Activated effector memory CD4-positive, alpha-beta T cell treated with anti-CD3 and anti-CD28 coated beads, Interleukin-2, amount 50 U/mL, for 16 hours (primary cell): ENCODE results near the gene ETFA.
A peak's percentile ranks its signal among the peaks of the same experiment; 100 is the strongest.

Source experiments
- DNase-seq: peaks from one replicate; pipeline ENCODE4 v3.0.0-alpha.2; 2020

Gene ETFA

DNA sequence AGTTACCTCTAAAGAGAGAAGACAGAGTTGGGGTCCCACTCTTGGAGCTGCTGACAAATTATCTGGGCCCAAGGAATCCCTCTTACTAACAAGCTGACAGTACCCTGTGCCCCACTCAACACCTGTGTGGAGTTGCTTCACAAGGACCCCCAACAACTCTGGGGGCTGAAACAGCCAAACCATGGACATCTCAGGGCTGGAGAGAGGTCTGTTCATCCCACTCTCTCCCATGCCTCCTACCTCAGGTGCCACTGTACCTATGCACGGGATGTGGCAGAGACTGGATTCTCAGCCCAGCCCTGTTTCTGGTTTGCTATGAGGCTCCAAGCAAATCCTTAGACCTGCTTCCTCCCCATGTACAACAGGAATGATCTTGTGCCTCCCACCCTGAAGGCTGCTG is 101.7 kb downstream of the ETFA start:
- no peak for DNase-seq

DNA sequence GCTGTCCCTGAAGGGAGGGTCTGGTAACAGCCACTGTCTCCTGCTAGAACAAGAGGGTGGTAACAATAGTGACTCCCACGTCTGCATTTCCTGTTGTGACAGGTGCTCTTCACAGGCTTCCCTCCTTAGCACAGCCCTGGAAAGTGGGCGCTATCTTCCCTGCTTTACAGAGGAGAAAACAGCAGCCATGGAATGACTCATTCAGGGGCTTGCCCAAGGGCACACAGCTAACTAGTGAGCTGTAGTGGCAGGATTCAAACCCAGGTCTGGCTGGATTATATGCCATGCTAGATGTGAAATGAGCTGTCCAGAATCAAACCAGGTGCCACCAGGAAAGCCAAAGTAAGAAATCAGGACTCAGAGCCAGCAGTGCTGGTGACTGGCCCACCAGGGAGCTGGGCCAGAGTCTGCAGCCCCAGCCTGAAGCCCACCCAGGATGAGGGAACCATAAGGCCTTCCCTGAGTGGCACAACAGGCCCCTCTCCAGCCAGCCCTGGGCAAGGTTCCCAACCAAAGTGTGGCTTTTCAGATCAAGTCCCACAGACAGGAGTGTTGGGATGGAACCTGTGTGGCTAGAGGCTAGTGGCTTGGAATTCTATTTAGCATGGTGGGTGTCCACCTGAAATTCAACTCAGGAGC is 102.4 kb downstream of the ETFA start:
- DNase-seq = no peak

DNA sequence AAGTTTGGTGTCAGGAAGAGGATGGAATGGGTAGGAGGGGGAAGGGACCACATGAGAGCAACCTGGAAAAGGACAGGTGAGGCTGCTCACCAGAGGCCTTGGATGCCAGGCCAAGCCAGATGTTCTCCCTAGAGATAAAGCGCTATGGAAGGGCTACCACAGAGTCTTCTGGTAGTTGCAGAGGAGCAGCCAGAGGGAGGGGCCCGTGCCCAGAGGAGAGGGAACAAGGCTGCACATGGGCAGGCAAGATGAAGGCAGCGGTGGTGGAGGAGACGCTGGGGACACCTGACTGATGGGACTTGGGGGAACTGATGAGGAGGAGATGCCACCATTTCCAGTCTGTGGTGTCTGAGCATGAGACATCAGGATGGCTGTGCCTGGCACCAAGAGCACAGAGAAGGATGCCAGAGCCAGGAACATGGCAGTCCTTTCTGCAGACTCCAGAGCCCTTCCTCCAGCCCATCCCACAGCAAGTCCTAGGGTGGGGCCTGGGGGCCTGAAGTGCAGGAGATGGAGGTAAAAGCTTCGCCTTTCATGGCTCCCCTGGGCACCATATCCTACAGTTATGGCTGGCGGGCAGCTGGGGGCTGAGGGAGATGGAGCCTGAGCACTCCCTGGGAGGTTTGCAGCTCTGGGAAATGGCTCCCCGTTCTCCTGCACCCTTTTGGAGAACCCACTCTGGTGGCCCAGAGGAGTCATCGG is 103.0 kb downstream of the ETFA start:
- DNase-seq = peak; percentile 39

DNA sequence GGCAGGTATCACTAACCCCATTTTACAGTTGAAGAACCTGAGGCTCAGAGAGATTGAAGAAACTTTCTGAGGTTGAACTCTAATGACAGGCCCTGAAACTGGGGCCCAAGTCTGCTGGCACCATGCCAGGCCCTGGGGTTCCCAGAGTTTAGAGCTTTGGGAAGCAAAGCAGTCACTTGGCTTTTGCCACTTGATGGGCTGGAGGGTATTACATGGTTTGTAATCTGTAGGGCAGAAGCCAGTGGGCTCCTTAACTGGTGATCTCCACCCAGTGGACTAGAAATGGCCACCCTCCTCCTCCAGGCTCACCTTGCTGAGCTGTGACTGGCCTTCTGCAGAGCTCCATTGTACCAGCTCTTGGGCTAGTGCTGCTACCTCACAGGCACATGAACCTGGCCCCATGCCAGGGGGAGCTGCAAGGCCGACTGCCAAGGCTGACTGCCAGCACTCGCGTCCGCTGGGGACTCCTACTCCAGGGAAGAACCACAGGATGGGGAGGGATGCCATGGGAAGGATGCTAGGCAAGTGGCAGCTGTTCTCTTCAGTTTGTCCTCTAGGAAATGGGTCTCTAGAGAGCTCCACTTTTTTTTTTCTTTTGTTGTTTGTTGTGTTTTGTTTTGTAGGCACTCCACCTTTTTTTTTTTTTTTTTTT is 104.8 kb downstream of the ETFA start:
- peak; percentile 62 for DNase-seq

DNA sequence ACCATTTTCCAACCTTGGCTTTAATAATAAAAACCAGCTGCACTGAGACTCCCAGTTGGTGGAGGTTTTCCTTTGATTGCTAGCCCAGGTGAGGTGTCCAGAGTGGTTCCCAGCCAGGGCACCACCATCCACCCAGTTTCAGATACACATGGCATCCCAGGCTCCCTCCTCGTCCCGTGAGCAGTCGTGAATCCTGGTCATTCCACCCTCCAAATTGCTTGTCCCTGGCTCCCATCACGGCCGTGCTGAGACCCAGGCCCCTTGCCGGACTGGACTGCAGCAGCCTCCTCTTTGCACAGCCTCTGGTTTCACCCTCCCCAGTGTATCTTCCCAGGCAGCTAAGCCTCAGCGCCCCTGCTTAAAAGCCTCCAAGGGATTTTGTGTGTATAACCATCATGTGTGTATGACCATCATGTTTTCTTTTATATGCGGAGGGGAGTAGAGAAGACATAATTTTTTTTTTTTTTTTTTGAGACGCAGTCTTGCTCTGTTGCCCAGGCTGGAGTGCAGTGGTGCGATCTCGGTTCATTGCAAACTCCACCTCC is 106.3 kb downstream of the ETFA start:
- DNase-seq = peak; percentile 34

DNA sequence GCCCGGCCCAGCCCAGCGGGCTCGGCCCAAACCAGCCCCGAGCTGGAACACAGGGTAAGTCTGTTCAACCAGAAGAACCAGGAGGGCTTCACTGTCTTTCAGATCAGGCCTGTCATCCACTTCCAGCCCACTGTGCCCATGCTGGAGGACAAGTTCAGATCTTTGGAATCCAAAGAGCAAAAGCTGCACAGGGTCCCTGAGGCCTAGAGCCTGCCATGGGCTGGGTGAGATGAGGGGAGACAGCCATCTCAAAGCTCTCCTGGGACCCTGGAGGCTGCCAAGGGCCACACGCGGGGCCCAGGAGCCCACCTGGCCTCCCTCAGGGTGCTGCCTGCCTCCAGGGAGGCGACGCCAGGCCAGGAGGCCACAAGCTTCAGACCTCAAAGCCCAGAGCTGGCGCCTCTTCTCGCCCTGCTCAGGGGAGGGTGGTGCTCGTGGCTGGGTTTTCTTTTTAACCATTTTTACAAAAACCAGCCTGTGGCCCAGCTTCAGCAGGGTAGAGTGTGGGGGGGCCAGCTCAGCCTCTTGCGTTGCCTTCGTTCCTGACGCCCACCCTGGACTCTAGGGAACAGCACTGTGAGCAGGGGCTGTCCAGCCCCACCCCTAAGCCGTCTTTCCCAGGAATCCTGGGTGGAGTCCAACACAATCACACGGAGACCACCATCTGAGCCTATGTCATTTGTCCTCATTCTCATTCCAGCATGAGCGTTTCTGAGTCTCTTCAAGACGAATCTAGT is 107.0 kb downstream of the ETFA start:
- DNase-seq = peak; percentile 54

DNA sequence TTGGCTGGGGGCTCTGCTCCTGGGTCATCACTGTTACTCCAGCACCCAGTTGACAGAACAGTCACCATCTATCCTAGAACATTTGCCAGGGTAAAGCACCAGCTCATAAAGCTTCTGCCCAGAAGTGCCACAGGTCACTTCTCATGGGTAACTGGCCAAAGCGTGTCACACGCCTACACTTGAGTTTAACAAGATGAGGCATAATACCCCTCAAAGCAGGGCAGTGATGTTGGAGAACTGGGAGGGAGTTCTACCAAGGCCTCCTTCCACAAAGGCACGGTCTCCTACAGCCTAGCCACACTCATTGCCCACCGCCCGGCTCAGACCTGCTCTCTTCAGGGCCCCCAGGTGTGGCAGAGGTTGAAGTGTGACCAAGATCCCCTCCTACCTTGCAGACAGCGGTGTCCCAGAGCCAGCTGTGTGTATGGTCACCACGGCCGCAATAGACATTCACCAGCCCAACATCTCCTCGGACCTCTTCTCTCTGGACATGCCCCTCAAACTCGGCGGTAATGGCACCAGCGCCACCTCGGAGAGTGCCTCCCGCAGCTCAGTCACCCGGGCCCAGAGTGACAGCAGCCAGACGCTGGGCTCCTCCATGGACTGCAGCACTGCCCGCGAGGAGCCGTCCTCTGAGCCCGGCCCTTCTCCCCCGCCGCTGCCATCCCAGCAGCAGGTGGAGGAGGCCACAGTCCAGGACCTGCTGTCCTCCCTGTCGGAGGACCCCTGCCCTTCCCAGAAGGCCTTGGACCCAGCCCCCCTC is 107.7 kb downstream of the ETFA start:
- DNase-seq = peak; percentile 57

DNA sequence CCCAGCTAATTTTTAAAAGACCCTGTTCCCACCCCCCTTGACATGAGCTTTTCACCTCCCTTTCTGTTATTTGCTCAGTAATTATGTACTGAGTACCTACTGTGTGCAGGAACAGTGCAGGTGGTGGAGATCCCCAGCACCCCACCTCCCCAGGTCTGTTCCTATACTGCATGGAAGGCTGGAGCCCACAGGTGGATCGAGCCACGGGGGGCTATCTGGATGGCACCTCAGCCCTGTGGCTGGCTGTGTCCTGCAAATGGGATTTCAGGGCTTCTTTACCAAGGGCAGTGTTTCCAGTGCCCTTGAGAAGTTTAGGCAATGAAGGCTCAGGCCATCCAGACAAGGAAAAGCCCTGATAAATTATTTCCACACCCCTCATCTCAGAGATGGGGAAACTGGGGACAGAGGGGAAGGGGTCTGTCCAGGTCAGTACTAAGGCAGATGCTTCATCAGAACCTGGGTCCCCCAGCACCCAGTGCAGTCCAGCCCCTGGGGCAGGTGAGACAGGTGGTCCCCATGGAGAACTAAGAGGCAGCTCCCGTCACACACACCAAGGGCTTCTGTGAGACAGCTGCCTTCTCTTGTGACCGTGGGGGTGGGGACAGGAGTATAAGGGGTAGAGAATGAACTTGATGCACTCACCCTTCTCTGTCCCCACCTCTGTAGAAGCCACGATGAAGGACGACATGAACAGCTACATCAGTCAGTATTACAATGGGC is 109.6 kb downstream of the ETFA start:
- DNase-seq = peak; percentile 59

DNA sequence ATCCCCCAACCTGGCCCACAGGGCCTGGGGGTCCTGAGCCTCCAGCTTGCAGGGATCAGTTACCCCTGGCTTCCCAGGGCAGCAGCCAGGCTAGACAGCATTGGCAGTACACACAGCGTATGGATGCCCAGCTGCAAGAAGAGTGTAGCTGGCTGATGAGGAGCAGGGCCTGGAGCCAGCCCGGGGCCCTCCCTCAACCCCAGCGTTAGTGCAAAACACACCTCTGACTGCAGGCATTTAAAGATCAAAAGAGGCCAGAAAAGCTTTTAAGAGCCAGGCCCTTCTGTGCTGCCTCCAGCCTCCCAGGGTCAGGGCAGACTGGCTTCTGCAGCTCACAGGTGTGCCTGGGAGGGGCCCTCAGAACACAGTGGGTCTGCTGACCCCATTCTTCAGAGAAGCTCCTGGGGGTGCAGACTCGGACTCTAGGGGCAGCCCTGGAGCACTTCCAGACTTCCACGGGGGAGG is 110.6 kb downstream of the ETFA start:
- peak; percentile 61 for DNase-seq

DNA sequence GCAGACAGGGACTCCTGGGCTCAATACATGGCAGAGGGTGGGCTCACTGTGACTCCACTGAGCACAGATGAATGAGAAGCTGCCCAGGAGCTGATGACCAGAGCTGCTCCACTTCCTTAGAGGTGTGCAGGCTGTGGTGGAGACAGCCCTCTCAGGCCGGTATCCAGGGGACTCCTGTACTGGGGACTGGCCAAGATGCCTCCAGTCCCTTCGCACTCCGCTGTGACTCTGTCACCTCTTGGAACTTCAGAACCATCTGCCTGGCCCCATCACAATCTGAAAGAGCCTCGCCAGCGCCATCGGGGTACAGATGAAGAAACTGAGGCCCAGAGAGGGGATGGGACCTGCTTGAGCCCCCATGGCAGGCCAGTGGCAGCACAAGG is 111.2 kb downstream of the ETFA start:
- peak; percentile 53 for DNase-seq

DNA sequence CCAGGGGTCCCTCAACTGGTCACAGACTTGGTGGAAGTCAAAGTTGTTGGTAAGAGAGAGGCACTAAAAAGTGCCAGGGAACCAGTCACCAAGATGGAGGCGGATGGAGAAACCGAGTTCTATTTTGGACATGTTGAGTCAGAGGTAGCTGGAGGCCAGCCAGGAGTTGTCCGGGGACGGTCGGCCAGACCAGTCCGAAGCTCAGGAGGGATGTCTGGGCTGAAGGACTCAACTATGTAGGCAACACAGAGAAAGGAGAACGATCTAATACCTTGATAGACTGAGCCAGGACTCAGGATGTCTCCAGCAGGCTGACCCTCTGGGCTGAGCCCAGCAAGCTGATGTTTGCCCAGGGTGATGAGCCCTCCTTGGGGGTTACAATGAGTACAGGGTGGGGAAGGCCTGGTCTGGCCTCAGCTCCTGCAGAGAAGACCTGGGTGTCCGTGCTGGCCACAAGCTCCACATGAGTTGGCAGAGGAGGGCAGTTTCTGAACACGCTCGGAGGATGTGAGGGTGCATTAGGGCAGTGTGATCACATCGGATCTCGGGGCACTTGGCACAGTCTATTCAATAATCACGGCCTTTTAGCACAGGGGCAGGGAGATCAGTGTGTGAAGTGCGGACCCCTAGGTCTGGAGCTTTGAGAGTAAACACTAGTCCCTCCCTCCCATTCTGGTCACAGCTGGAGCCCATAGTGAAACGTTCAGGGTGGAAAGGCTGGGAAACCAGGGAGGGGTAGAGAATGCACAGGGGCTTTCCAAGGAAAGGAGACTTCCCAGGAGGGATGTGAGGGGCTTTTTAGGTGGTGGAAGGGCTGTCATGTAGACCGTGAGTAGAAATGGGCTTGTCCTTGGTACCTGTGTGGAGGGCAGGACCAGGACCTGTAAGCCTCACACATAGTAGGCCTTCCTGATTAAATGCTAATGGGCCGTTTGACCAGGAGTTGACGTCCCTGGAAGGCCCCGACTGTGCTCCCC is 111.9 kb downstream of the ETFA start:
- DNase-seq = peak; percentile 50

DNA sequence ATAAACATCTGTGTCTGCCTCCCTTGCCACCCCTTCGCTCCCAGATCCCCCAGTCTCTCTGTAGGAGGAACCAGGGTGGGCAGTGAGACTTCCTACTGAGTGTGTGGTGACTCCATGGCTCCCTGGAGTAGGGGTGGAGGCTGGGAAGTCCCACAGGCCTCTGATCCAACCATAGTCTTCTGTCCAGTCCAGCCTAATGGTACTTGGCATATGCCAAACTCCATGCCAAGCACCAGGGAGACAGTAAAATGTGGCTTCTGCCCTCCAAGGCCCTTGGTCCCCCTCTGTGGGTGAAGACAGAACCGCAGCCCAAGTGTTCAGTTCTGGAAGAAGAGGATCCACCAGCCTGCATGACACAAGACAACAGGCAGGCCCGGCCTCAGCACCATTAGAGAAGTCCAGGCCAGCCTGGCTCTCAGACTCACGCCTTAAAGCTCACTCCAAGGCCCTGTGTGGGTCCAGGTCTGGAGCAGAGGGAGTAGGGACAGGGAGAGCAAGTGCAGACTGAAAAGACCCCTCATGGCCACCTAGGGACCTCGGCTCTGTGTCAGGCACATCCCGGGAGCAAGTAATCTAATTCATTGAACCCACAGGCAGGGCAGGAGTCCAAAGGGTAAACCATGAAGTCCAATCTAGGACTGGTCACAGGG is 112.7 kb downstream of the ETFA start:
- DNase-seq = peak; percentile 50

DNA sequence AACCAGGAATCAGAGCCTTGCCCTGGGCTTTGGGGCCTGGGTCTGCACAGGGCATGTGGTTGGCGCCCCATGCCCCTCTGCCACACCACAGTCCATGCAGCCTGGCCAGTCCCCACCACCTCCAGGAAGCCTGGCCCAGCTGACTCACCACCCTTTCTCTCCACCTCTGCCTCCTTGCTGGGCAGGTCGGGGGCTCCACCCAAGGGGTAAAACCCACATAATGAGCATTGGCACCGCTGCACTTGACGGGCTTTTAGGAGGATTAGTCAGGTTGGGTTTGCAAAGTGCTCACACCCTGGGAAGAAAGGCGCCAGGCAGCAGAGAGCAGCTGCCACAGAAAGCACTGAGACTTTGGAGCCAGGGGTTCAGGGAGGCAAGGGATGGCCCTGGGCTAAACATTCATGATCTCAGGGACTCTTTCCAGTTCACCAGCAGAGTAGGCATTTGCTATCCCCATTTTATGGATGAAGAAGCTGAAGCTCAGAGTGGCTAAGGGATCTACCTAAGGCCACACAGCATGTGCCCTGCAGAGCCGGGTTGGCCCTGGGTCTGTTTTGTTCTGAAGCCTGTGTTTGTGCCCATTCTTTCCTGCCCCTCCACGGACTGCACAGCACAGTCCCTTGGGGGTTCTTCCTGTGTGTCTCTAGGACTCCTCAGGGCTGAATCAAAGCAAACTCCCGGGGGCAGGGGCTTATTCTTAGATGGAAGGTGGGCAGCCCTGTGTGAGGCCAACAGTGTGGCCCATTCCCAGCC is 113.4 kb downstream of the ETFA start:
- DNase-seq = peak; percentile 55

DNA sequence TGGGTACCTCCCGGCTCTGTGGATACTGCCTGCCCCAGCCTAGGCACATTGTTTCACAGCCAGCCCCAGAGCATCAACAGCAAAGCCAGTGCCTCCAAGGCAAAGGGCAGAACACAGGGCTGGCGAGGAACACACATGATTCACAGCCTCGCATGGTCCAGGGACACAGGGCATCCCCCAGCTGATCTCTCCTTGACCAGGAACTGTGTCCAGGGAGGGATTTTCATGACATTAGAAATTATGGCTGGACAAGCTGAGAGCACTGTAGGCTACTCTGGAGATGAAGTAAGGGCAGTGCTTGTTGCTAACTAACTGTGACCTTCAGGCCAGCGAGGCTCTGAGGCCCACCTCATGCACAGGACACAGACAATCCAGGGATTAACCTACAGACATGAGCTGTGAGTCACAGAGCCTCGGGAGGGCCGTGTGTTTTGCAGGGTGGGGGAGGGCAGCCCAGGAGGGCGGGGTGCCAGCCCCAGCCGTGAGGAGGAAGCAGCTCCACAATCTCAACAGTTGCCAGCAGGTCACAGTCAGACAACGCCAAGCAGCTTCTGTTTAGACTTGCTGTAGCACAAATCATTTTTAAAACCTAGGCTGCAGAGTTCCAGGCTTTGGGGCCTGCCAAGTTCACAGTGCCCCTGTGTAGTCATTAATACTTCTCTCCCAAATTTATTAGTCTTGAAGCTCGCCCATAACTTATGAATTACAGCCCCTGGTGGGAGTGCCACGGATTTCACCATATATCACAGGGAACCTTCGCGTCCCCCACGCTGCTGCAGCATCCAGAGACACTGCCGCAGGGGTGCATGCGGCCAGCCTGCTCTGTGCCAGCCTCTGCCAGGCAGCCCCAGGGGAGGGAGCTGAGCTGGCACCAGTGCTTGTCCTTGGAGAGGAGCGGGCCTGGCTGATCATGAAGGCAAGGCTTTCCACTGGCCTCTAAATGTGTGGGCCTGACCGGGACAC is 114.7 kb downstream of the ETFA start:
- peak; percentile 24 for DNase-seq

DNA sequence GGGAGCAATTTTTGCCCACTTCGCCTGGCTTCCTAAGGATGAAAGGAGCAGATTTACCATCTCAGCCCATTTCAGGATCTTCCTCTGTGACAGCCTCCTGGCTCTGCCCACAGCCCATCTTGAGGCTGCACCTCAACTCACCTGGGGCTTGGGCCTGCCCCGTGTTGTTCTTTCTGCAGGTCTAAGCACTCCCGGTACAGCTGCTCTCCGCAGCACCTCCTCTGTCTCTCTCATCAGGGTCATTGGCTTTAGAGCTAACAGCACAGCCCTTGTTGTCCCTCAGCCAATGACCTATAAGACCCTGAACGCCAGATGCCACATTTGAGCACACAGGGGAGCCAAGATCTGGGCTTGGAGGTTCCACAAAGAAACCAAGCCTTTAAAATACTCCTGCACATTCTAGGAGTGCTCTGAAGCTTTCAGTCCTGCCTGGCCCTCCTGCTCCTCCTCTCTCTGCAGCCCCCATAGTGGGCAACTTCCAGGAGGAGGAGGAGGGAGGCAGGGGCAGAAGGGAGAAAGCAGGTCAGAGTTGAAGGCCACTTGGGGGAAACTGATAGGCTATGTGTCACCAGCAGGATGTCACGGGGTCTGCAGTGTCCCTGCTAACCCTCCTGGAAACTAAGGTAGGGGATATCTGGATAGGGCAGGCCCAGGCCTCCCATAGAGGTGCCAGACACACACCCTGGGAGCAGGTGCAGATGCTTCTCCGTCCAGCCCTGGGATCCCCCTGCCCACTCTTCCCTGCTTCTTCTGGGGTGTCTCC is 115.6 kb downstream of the ETFA start:
- DNase-seq = no peak

DNA sequence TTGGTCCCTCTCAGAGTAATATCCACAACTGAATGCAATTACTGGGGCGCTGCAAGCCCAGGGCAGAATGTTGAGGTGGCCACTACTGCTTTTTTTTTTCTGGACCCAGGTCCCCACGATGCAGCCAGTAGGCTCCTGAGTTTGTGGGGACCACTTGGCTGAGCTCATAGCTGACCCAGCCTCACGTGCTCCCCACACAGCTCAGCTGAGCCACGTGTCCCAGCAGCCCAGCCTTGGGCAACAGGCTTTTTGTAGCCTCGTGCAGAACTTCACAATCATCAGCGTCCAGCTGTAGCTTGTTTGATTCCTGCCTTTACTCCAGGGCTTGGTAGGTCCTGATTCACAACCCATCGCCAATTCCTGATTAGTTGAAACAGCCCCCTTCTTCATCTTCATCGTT is 117.3 kb downstream of the ETFA start:
- DNase-seq = no peak

DNA sequence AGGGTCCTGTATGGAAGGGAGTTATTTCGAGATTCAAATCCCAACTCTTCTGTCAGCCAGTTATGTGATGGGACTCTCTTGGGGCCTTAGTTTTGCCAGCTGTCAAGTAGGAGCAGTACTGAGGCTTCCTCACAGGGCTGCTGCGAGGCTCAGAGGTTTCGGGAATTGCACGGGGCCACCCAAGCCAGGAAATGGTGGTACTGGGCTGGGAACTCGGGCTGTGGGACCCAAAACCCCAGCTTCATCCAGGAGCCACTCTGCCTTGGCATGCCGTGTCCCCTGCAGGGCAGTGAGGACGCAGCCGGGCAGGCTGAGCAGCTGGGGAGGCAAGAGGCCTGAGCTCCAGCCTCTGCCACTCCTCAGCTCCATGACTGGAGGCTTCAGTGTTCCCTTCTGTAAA is 118.6 kb downstream of the ETFA start:
- no peak for DNase-seq
